ENCODE data around the gene ELL2. TPM values are rescaled to one million over a fixed set of nuclear protein-coding genes. Genes with fewer than 3 reads are reported as not detected.

Gene ELL2
- total and polyA plus RNA-seq, 2 of the 13 experiments (the other 11 are each of a cell fraction or from before 2014, with no cell fraction given) = 78.9 to 97.1 TPM

DNA sequence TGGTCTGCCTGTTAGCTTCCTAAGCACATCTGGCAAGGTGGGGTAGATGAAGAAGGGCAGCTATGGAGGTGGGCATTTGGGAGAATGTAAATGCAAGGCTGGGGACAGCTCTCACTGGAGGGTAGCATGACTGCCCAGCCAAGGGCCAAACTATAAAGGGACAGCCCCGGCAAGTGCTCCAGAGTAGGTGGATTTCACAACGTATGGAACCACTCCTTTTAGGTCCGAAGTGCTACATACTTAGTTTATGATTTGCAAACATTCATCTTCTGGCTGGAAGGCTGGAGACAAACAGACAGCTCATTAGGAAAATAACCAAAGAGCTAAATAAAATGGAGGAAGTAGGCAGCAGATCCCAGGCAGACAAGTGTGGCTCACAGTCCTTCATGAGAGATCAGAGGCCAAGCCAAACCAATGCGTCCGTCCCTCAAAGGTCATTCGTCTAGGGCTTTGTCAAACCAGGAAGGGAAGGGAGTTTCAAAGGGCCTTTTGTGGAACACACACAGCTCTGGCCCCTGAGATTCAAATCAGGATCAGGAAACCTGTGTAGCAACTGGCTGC is 96.6 kb downstream of the ELL2 start (continued):
- no peak for TF ChIP-seq MATR3 (CRISPR knock-in tag; IDR thresholded peaks at IDR 0.05)
- TF ChIP-seq ZNF709 (CRISPR knock-in tag; IDR thresholded peaks at IDR 0.05) = peak; percentile 62; the same call in 1 of the 2 replicates
- TF ChIP-seq, protein P1, sequence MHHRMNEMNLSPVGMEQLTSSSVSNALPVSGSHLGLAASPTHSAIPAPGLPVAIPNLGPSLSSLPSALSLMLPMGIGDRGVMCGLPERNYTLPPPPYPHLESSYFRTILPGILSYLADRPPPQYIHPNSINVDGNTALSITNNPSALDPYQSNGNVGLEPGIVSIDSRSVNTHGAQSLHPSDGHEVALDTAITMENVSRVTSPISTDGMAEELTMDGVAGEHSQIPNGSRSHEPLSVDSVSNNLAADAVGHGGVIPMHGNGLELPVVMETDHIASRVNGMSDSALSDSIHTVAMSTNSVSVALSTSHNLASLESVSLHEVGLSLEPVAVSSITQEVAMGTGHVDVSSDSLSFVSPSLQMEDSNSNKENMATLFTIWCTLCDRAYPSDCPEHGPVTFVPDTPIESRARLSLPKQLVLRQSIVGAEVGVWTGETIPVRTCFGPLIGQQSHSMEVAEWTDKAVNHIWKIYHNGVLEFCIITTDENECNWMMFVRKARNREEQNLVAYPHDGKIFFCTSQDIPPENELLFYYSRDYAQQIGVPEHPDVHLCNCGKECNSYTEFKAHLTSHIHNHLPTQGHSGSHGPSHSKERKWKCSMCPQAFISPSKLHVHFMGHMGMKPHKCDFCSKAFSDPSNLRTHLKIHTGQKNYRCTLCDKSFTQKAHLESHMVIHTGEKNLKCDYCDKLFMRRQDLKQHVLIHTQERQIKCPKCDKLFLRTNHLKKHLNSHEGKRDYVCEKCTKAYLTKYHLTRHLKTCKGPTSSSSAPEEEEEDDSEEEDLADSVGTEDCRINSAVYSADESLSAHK (CRISPR knock-in tag; IDR thresholded peaks at IDR 0.05; ENCODE audit: borderline replicate concordance) = no peak
- peak; percentile 80 for TF ChIP-seq CREM (IDR thresholded peaks at IDR 0.05)
- no peak for TF ChIP-seq CREM (CRISPR knock-in tag; IDR thresholded peaks at IDR 0.05)
- TF ChIP-seq ZNF556 (CRISPR knock-in tag; IDR thresholded peaks at IDR 0.05; ENCODE audit: borderline replicate concordance) = no peak; the same call in 1 of the 2 replicates
- TF ChIP-seq CBFB (CRISPR knock-in tag; IDR thresholded peaks at IDR 0.05) = 0 out of 2 replicates have a peak, but pooled peaks have one; percentile 22
- TF ChIP-seq ZNF124 (CRISPR knock-in tag; IDR thresholded peaks at IDR 0.05) = peak; percentile 65; the same call in 1 of the 2 replicates
- TF ChIP-seq MAFK (conservative IDR thresholded peaks at IDR 0.05 in 1 of 2, IDR thresholded peaks at IDR 0.05 in 1 of 2; ENCODE audit: low read length in 2 of 2) = no peak
- TF ChIP-seq ZNF564 (CRISPR knock-in tag; IDR thresholded peaks at IDR 0.05) = 0 out of 2 replicates have a peak, but pooled peaks have one; percentile 52
- peak; percentile 74 for TF ChIP-seq ZNF605 (CRISPR knock-in tag; IDR thresholded peaks at IDR 0.05)
- no peak for TF ChIP-seq ZNF354B (CRISPR knock-in tag; IDR thresholded peaks at IDR 0.05)
- peak; percentile 92; the same call in 1 of the 2 replicates for TF ChIP-seq ZNF572 (CRISPR knock-in tag; IDR thresholded peaks at IDR 0.05)
- TF ChIP-seq ATM (IDR thresholded peaks at IDR 0.05; ENCODE audit: borderline replicate concordance) = no peak
- TF ChIP-seq MTA1 (CRISPR knock-in tag; IDR thresholded peaks at IDR 0.05; ENCODE audit: borderline replicate concordance) = 0 out of 2 replicates have a peak, but pooled peaks have one; percentile 41
- TF ChIP-seq TOPORS (CRISPR knock-in tag; IDR thresholded peaks at IDR 0.05) = 0 out of 2 replicates have a peak, but pooled peaks have one; percentile 20
- TF ChIP-seq ZNF20 (CRISPR knock-in tag; IDR thresholded peaks at IDR 0.05) = no peak
- TF ChIP-seq, protein P2, sequence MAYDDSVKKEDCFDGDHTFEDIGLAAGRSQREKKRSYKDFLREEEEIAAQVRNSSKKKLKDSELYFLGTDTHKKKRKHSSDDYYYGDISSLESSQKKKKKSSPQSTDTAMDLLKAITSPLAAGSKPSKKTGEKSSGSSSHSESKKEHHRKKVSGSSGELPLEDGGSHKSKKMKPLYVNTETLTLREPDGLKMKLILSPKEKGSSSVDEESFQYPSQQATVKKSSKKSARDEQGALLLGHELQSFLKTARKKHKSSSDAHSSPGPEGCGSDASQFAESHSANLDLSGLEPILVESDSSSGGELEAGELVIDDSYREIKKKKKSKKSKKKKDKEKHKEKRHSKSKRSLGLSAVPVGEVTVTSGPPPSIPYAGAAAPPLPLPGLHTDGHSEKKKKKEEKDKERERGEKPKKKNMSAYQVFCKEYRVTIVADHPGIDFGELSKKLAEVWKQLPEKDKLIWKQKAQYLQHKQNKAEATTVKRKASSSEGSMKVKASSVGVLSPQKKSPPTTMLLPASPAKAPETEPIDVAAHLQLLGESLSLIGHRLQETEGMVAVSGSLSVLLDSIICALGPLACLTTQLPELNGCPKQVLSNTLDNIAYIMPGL (CRISPR knock-in tag; IDR thresholded peaks at IDR 0.05; ENCODE audit: borderline replicate concordance in 1 of 2, low read depth in 1 of 2) = peak in 1 of 2 experiments; percentile 52; a peak in 1 of 4 replicates
- TF ChIP-seq NFRKB (IDR thresholded peaks at IDR 0.05) = peak; percentile 56; the same call in 1 of the 2 replicates
- TF ChIP-seq ZNF24 (IDR thresholded peaks at IDR 0.05) = 0 out of 2 replicates have a peak, but pooled peaks have one; percentile 6
- no peak for TF ChIP-seq NAIF1 (CRISPR knock-in tag; IDR thresholded peaks at IDR 0.05; ENCODE audit: borderline replicate concordance)
- no peak for TF ChIP-seq GTF2F1 (IDR thresholded peaks at IDR 0.05; ENCODE audit: low read length)
- no peak for TF ChIP-seq ZNF781 (CRISPR knock-in tag; IDR thresholded peaks at IDR 0.05; ENCODE audit: borderline replicate concordance, not compliant biosample characterization)
- TF ChIP-seq DPF2 (CRISPR knock-in tag; IDR thresholded peaks at IDR 0.05; ENCODE audit: borderline replicate concordance, low read depth) = peak; percentile 89
- TF ChIP-seq ZNF543 (CRISPR knock-in tag; IDR thresholded peaks at IDR 0.05) = 0 out of 2 replicates have a peak, but pooled peaks have one; percentile 37
- TF ChIP-seq NCOA2 (CRISPR knock-in tag; IDR thresholded peaks at IDR 0.05) = peak; percentile 84
- no peak; the same call in 1 of the 2 replicates for TF ChIP-seq KLF12 (CRISPR knock-in tag; IDR thresholded peaks at IDR 0.05; ENCODE audit: borderline replicate concordance)

Measured in HepG2 (cell line).